ENCODE results near the gene KIF20A.

GRCh38 chr5:138230261-138230660, 51.3 kb downstream of the KIF20A start:
- TF ChIP-seq POLR2A (IDR thresholded peaks at IDR 0.05) = no peak
- TF ChIP-seq CTCF (IDR thresholded peaks at IDR 0.05) = no peak
- TF ChIP-seq EP300 (IDR thresholded peaks at IDR 0.05) = no peak

All from tibial nerve (tissue), 4 donors.